Subcutaneous preadipocyte (primary cell): ENCODE results near the gene GLRX5. TPM values are rescaled to one million over a fixed set of nuclear protein-coding genes. Genes with fewer than 3 reads are reported as not detected.
A peak's percentile ranks its signal among the peaks of the same experiment; 100 is the strongest.

Experiments
- small RNA-seq: library from RNA; depleted of rRNA; stranded (forward); fragments of <200 nt; gene quantifications from one replicate; pipeline ENCODE3, GENCODE V24; 2012
- total RNA-seq: library from RNA; depleted of rRNA; stranded (reverse); fragments of >200 nt; gene quantifications from 2 replicates; pipeline ENCODE4 v1.2.3, GENCODE V29; 2012

The GLRX5 gene
- total RNA-seq: 39.7 and 41.6 TPM in 2 replicates

DNA sequence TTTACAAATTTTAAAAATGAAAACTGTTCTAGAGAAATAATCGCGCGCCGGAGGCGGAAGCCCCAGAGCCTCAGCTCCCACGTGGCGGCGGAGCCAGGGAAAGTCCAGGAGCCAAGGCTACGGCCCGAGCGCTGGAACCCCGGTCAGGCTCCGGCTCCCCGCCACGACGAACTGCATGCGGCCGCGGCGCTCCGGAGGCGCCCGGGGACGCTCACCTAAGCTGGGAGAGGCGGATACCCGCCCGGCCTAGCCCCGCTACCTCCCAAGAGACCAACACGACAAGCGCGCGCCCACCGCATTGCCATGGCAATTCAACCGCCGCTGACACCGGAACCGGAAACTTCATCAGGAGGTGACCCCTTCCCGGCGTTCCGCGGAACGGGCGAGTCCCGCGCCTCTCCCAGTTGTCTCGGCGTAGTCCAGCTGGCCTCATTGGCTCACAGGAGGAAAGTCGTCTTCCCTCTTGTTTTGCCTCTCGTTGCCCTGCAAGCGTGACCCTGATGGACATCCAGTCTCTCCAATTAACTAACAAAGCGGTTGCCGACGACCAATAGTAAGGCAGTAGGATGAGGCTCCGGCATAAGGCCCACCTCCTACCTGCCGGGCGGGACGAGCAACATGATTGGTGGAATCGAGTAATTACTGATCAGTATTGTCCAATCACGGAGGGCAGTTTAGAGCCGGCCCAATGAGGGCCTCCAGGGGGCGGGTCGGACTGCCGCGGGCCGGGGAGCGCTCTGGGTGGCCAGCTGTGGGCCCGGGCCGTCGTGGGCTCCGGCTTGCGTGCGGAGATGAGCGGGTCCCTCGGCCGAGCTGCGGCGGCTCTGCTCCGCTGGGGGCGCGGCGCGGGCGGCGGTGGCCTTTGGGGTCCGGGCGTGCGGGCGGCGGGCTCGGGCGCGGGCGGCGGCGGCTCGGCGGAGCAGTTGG lies at the start of gene GLRX5:
Gene GLRX5, plus strand, starts transcription at position 752 of the 927 bp plus-strand sequence. Its CDS starts 40 bp downstream, at position 792.

DNA sequence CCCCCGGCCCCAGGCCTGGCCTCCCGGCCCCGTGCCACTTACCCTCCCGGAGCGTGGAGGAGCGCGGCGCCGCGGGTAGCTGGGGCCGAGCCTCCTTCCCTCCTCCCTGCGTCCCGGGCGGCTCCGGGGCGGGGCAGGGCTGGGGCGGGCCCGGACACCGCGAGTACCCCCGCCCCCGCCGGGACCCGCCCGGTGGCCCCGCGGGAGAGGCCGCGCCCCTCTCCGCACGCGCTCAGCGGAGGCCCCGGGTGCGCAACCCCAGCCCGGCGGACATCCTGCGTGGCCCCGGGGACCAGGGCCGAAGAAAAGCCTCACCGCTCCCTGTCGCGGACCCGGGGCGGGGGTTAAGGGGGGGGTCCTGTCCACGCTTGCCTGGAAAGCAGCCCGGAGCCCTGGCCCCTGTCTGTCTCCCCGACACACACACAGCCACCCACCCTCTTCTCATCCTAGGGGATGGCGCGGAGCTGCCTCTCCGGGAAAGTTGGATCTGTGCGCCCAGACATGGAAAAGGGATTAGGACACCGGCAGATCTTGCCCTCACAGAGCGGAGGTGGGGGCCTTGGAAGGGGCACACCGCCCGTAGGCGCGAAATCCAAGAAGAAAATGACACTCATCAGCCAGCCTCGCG lies 18.2 kb upstream of the GLRX5 start, which contains the start of gene SYNE3:
Gene SYNE3, minus strand, starts transcription at position 97 of the 628 bp plus-strand sequence. CDS start 40,829 bp downstream, outside the sequence.

Small RNA genes within 50 kb of the gene (small RNA-seq; reads per million reads assigned to genes)
- 559 reads per million, percentile 99 among the genes with 10 or more reads in this experiment for gene SCARNA13

Other genes starting within 250 kb of the GLRX5 start
- 4.5 and 6.6 TPM in 2 replicates for gene CLMN, start 215.1 kb upstream of the GLRX5 start, total RNA-seq
- 58.1 and 105 TPM in 2 replicates for gene SYNE3, start 18.4 kb upstream of the GLRX5 start, total RNA-seq
- gene TCL1B, start 151.4 kb downstream of the GLRX5 start, total RNA-seq: not detected in 2 replicates
- not detected in 2 replicates for gene TCL1A, start 179.1 kb downstream of the GLRX5 start, total RNA-seq